WTC11 (cell line): ENCODE results near the gene PPTC7. TPM values are rescaled to one million over a fixed set of nuclear protein-coding genes. Genes with fewer than 3 reads are reported as not detected.

Experiments
- ATAC-seq: fragments of 200-7000 bp; cut with Tn5 transposase; 2 replicates; pipeline ENCODE4 v1.10.0; 2021; ENCODE audit warnings: mild to moderate bottlenecking, moderate library complexity
- CTCF ChIA-PET: fragments of 300-600 bp; sonication (Branson Sonifier 250); formaldehyde crosslinking; loops from one replicate; lab custom pipeline; 2021; ENCODE audit warnings: antibody characterized with exemption; lab: Charles Lee
- POLR2A ChIA-PET: fragments of 350-600 bp; sonication (Branson Sonifier 250); formaldehyde crosslinking; loops from one replicate; lab custom pipeline; 2021; ENCODE audit warnings: antibody characterized with exemption; lab: Charles Lee
- DNase-seq: peaks from one replicate; pipeline ENCODE4 v3.0.0; 2021; ENCODE audit warnings: low spot score
- H3K27ac Mint-ChIP-seq: 2 replicates; pipeline ENCODE4 v1.8.0; 2021; ENCODE audit warnings: mixed read lengths
- H3K27me3 Mint-ChIP-seq: 2 replicates; pipeline ENCODE4 v1.8.0; 2021; ENCODE audit warnings: low read depth, mild to moderate bottlenecking, moderate library complexity, mixed read lengths
- H3K36me3 Mint-ChIP-seq: 2 replicates; pipeline ENCODE4 v1.8.0; 2021; ENCODE audit warnings: mixed read lengths
- H3K4me1 Mint-ChIP-seq: 2 replicates; pipeline ENCODE4 v1.8.0; 2022; ENCODE audit warnings: mixed read lengths
- H3K4me3 Mint-ChIP-seq: 2 replicates; pipeline ENCODE4 v1.8.0; 2021; ENCODE audit warnings: mild to moderate bottlenecking, moderate library complexity, mixed read lengths
- H3K9me3 Mint-ChIP-seq: 2 replicates; pipeline ENCODE4 v1.8.0; 2021; ENCODE audit warnings: mixed read lengths
- CBFB ChIP-seq: sonication (generic); formaldehyde crosslinking; IDR thresholded peaks from 2 replicates; pipeline ENCODE4 v1.8.1; 2022; ENCODE audit warnings: mild to moderate bottlenecking, low read depth, missing genetic modification reagents
- CREB1 ChIP-seq: sonication (generic); formaldehyde crosslinking; IDR thresholded peaks from 2 replicates; pipeline ENCODE4 v1.8.0; 2023; ENCODE audit warnings: mild to moderate bottlenecking, missing genetic modification reagents
- ELF4 ChIP-seq: sonication (generic); formaldehyde crosslinking; IDR thresholded peaks from 2 replicates; pipeline ENCODE4 v1.8.1; 2022; ENCODE audit warnings: low read depth, mild to moderate bottlenecking, moderate library complexity, missing genetic modification reagents
- EMX1 ChIP-seq: fragments of 250-450 bp; sonication (Bioruptor Pico); IDR thresholded peaks from 2 replicates; pipeline ENCODE4 v1.8.0; 2021; ENCODE audit warnings: mild to moderate bottlenecking
- GTF2I ChIP-seq: fragments of 250-450 bp; sonication (Bioruptor Pico); conservative IDR thresholded peaks from 2 replicates; pipeline ENCODE4 v1.4.0; 2021; ENCODE audit warnings: mild to moderate bottlenecking
- JAZF1 ChIP-seq: fragments of 250-450 bp; sonication (Bioruptor Pico); IDR thresholded peaks from 2 replicates; pipeline ENCODE4 v1.9.0; 2021; ENCODE audit warnings: moderate library complexity, mild to moderate bottlenecking, inconsistent platforms
- NR3C1 ChIP-seq: sonication (generic); formaldehyde crosslinking; conservative IDR thresholded peaks from 2 replicates; pipeline ENCODE4 v1.8.1; 2023; ENCODE audit warnings: low read depth, mild to moderate bottlenecking, missing genetic modification reagents
- PRRX2 ChIP-seq: fragments of 250-450 bp; sonication (Bioruptor Pico); IDR thresholded peaks from 2 replicates; pipeline ENCODE4 v1.8.0; 2021; ENCODE audit warnings: mild to moderate bottlenecking
- SMAD3 ChIP-seq: sonication (generic); formaldehyde crosslinking; IDR thresholded peaks from 2 replicates; pipeline ENCODE4 v1.8.0; 2022; ENCODE audit warnings: missing genetic modification reagents, mild to moderate bottlenecking, borderline replicate concordance
- ZNF232 ChIP-seq: sonication (generic); formaldehyde crosslinking; IDR thresholded peaks from 2 replicates; pipeline ENCODE4 v1.8.0; 2022; ENCODE audit warnings: mild to moderate bottlenecking, missing genetic modification reagents
- ZNF263 ChIP-seq: sonication (generic); formaldehyde crosslinking; IDR thresholded peaks from 2 replicates; pipeline ENCODE4 v1.8.1; 2022; ENCODE audit warnings: low read depth, mild to moderate bottlenecking, moderate library complexity, missing genetic modification reagents
- ZNF671 ChIP-seq: fragments of 250-450 bp; sonication (Bioruptor Pico); IDR thresholded peaks from 2 replicates; pipeline ENCODE4 v1.8.0; 2021; ENCODE audit warnings: mild to moderate bottlenecking
- total RNA-seq: library from RNA; stranded (reverse); gene quantifications from 3 replicates; pipeline ENCODE4 v1.2.3, GENCODE V29; 2021
- TF ChIP-seq, protein P1 (sequence below): fragments of 200-600 bp; IDR thresholded peaks from 2 replicates; pipeline ENCODE4 v1.8.0; 2022; ENCODE audit warnings: antibody characterized with exemption
- TF ChIP-seq, protein P2 (sequence below): sonication (generic); formaldehyde crosslinking; IDR thresholded peaks from 2 replicates; pipeline ENCODE4 v1.8.0; 2023; ENCODE audit warnings: missing genetic modification reagents, mild to moderate bottlenecking, borderline replicate concordance
- TF ChIP-seq, protein P3 (sequence below): sonication (generic); formaldehyde crosslinking; conservative IDR thresholded peaks from 2 replicates; pipeline ENCODE4 v1.8.1; 2022; ENCODE audit warnings: mild to moderate bottlenecking, missing genetic modification reagents
- TF ChIP-seq, protein P4 (sequence below): sonication (generic); formaldehyde crosslinking; IDR thresholded peaks from 2 replicates; pipeline ENCODE4 v1.8.1; 2022; ENCODE audit warnings: low read depth, missing genetic modification reagents, borderline replicate concordance

Gene PPTC7
- total RNA-seq, 1 experiment from 2014 or later: 15.6 TPM

DNA sequence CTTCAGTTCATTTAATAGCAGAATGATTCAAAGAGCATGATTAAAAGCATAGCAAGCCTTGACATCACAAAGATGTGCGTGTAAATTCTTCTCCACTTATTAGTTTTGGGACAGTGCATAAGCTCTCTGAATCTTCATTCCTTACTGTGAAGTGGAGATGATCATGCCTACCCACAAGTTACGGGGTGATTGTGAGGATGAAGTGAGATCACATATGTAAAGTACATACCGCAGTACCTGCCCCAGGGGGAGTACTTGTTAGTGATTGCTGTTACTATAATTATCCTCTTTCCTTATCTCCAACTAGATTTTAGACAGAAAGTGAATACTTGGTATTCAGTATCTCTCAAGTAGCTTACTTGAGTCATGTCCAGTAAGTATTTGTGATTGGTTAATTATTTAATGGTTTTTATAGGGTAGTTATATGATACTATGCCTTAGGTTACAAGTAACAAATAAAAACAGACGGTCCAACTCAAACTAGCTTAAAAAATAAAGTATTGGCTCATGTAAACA is 75.0 kb downstream of the PPTC7 start (continued):
- no peak for TF ChIP-seq SMAD3 (CRISPR knock-in tag)
- TF ChIP-seq, protein P1, sequence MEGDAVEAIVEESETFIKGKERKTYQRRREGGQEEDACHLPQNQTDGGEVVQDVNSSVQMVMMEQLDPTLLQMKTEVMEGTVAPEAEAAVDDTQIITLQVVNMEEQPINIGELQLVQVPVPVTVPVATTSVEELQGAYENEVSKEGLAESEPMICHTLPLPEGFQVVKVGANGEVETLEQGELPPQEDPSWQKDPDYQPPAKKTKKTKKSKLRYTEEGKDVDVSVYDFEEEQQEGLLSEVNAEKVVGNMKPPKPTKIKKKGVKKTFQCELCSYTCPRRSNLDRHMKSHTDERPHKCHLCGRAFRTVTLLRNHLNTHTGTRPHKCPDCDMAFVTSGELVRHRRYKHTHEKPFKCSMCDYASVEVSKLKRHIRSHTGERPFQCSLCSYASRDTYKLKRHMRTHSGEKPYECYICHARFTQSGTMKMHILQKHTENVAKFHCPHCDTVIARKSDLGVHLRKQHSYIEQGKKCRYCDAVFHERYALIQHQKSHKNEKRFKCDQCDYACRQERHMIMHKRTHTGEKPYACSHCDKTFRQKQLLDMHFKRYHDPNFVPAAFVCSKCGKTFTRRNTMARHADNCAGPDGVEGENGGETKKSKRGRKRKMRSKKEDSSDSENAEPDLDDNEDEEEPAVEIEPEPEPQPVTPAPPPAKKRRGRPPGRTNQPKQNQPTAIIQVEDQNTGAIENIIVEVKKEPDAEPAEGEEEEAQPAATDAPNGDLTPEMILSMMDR: no peak
- no peak for TF ChIP-seq CREB1 (CRISPR knock-in tag)
- TF ChIP-seq NR3C1: no peak
- no peak for TF ChIP-seq GTF2I (CRISPR knock-in tag)
- no peak for TF ChIP-seq ZNF671 (CRISPR knock-in tag)

DNA sequence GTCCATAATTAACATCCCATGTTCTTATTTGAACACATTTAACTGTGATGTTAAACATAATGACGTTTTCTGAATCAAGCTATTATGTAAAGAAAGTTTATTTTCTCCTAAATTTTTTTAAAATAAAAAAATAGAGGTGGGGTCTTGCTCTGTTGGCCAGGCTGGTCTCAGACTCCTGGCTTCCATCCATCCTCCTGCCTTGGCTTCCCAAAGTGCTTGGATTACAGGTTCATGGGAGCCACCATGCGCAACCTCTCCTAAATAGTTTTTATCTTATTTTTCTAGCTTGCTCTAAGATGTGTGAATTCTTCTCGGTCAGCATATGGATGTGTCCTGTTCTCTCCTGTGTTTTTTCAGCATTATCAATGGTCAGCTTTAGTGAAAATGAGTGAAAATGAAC is 77.8 kb downstream of the PPTC7 start:
- TF ChIP-seq CREB1 (CRISPR knock-in tag) (no peak), PRRX2 (CRISPR knock-in tag) (no peak), EMX1 (CRISPR knock-in tag) (no peak), CBFB (CRISPR knock-in tag) (no peak), ZNF263 (CRISPR knock-in tag) (no peak), SMAD3 (CRISPR knock-in tag) (no peak), ZNF232 (CRISPR knock-in tag) (no peak), ELF4 (no peak), JAZF1 (no peak)
- TF ChIP-seq, protein P2, sequence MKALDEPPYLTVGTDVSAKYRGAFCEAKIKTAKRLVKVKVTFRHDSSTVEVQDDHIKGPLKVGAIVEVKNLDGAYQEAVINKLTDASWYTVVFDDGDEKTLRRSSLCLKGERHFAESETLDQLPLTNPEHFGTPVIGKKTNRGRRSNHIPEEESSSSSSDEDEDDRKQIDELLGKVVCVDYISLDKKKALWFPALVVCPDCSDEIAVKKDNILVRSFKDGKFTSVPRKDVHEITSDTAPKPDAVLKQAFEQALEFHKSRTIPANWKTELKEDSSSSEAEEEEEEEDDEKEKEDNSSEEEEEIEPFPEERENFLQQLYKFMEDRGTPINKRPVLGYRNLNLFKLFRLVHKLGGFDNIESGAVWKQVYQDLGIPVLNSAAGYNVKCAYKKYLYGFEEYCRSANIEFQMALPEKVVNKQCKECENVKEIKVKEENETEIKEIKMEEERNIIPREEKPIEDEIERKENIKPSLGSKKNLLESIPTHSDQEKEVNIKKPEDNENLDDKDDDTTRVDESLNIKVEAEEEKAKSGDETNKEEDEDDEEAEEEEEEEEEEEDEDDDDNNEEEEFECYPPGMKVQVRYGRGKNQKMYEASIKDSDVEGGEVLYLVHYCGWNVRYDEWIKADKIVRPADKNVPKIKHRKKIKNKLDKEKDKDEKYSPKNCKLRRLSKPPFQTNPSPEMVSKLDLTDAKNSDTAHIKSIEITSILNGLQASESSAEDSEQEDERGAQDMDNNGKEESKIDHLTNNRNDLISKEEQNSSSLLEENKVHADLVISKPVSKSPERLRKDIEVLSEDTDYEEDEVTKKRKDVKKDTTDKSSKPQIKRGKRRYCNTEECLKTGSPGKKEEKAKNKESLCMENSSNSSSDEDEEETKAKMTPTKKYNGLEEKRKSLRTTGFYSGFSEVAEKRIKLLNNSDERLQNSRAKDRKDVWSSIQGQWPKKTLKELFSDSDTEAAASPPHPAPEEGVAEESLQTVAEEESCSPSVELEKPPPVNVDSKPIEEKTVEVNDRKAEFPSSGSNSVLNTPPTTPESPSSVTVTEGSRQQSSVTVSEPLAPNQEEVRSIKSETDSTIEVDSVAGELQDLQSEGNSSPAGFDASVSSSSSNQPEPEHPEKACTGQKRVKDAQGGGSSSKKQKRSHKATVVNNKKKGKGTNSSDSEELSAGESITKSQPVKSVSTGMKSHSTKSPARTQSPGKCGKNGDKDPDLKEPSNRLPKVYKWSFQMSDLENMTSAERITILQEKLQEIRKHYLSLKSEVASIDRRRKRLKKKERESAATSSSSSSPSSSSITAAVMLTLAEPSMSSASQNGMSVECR (CRISPR knock-in tag): no peak
- TF ChIP-seq, protein P3, sequence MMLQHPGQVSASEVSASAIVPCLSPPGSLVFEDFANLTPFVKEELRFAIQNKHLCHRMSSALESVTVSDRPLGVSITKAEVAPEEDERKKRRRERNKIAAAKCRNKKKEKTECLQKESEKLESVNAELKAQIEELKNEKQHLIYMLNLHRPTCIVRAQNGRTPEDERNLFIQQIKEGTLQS (CRISPR knock-in tag): no peak
- TF ChIP-seq, protein P1: no peak
- TF ChIP-seq, protein P4, sequence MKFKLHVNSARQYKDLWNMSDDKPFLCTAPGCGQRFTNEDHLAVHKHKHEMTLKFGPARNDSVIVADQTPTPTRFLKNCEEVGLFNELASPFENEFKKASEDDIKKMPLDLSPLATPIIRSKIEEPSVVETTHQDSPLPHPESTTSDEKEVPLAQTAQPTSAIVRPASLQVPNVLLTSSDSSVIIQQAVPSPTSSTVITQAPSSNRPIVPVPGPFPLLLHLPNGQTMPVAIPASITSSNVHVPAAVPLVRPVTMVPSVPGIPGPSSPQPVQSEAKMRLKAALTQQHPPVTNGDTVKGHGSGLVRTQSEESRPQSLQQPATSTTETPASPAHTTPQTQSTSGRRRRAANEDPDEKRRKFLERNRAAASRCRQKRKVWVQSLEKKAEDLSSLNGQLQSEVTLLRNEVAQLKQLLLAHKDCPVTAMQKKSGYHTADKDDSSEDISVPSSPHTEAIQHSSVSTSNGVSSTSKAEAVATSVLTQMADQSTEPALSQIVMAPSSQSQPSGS (CRISPR knock-in tag): no peak
- no peak overlapping the region for H3K27ac Mint-ChIP-seq
- H3K4me1 Mint-ChIP-seq: peaks cover 4% of the 10 kb centered on the region
- H3K4me3 Mint-ChIP-seq: no peak overlapping the region
- peaks cover 8% of the 10 kb centered on the region for H3K36me3 Mint-ChIP-seq
- no peak for DNase-seq
- POLR2A ChIA-PET: no interaction called here
- H3K27me3 Mint-ChIP-seq: peaks cover 37% of the 10 kb centered on the region
- H3K9me3 Mint-ChIP-seq: peaks cover 7% of the 10 kb centered on the region
- ATAC-seq: no peak
- CTCF ChIA-PET: no interaction called here
